Mesendoderm (in vitro differentiated cells): ENCODE data around the gene SELENON.

Source experiments
- DNase-seq: peaks from one replicate; pipeline ENCODE4 v3.0.0; 2013
- H2AK5ac ChIP-seq: 2 replicates; pipeline ENCODE4 v1.6.1; 2013; ENCODE audit warnings: low read length, inconsistent platforms
- H2BK120ac ChIP-seq: 2 replicates; pipeline ENCODE4 v1.6.1; 2013; ENCODE audit warnings: low read depth, mild to moderate bottlenecking, low read length, moderate library complexity, mixed read lengths
- H2BK15ac ChIP-seq: replicated peaks from 2 replicates; pipeline ENCODE4 v1.6.1; 2013; ENCODE audit warnings: low read depth, mild to moderate bottlenecking, moderate library complexity
- H2BK5ac ChIP-seq: 2 replicates; pipeline ENCODE4 v1.6.1; 2013; ENCODE audit warnings: low read length, inconsistent platforms
- H3K18ac ChIP-seq: 2 replicates; pipeline ENCODE4 v1.6.1; 2013; ENCODE audit warnings: mild to moderate bottlenecking, low read length, mixed read lengths
- H3K23ac ChIP-seq: one replicate; pipeline ENCODE4 v1.6.1; 2013; ENCODE audit warnings: low read length
- H3K27ac ChIP-seq: 2 replicates; pipeline ENCODE4 v1.5.1; 2013; ENCODE audit warnings: low read depth, mild to moderate bottlenecking, inconsistent platforms, low read length, moderate library complexity
- H3K27me3 ChIP-seq: 2 replicates; pipeline ENCODE4 v1.6.1; 2013; ENCODE audit warnings: low read length, control low read depth, mild to moderate bottlenecking, inconsistent platforms; ENCODE audit not compliant: insufficient read depth, poor library complexity
- H3K36me3 ChIP-seq: 2 replicates; pipeline ENCODE4 v1.6.1; 2013; ENCODE audit warnings: low read length, inconsistent platforms; ENCODE audit not compliant: control insufficient read depth, insufficient read depth
- H3K4ac ChIP-seq: one replicate; pipeline ENCODE4 v1.6.1; 2013; ENCODE audit warnings: low read depth, mild to moderate bottlenecking, low read length, moderate library complexity
- H3K4me1 ChIP-seq: 2 replicates; pipeline ENCODE4 v1.6.1; 2013; ENCODE audit warnings: low read depth, low read length, inconsistent platforms; ENCODE audit not compliant: control insufficient read depth
- H3K4me2 ChIP-seq: 2 replicates; pipeline ENCODE4 v1.6.1; 2013; ENCODE audit warnings: low read length
- H3K4me3 ChIP-seq: 2 replicates; pipeline ENCODE4 v1.5.1; 2013; ENCODE audit warnings: mild to moderate bottlenecking, low read length
- H3K56ac ChIP-seq: one replicate; pipeline ENCODE4 v1.6.1; 2013; ENCODE audit warnings: low read length
- H3K79me1 ChIP-seq: 2 replicates; pipeline ENCODE4 v1.6.1; 2013; ENCODE audit warnings: low read length, inconsistent platforms
- H3K79me2 ChIP-seq: 2 replicates; pipeline ENCODE4 v1.6.1; 2013; ENCODE audit warnings: mild to moderate bottlenecking, low read length; ENCODE audit not compliant: control insufficient read depth, insufficient read depth
- H3K9ac ChIP-seq: 2 replicates; pipeline ENCODE4 v1.6.1; 2013; ENCODE audit warnings: low read length, inconsistent platforms
- H4K5ac ChIP-seq: one replicate; pipeline ENCODE4 v1.6.1; 2013; ENCODE audit warnings: low read length
- H4K8ac ChIP-seq: one replicate; pipeline ENCODE4 v1.6.1; 2013; ENCODE audit warnings: low read depth, mild to moderate bottlenecking, control low read depth, low read length, moderate library complexity
- WGBS: extraction: QIAGEN DNeasy Blood & Tissue Kit; methylation state at CpG from one replicate; pipeline ENCODE4 v1.1.7; 2013; ENCODE audit warnings: low lambda C conversion rate, missing lambda C conversion rate; ENCODE audit not compliant: insufficient coverage; ENCODE audit errors: extremely low coverage; 5-methylcytosine and 5-hydroxymethylcytosine counted together

SELENON gene

GRCh38 chr1:25793585-25794170, 6.3 kb upstream of the SELENON start:
- Histone ChIP-seq H3K36me3 (no peaks in the 10 kb centered on the region), H2AK5ac (no peak overlapping the region), H3K9ac (no peak overlapping the region), H3K4me3 (no peak overlapping the region), H3K4me1 (no peaks in the 10 kb centered on the region), H3K27ac (no peak overlapping the region), H2BK120ac (no peak overlapping the region), H3K56ac (no peak overlapping the region), H4K5ac (no peak overlapping the region), H3K27me3 (no peaks in the 10 kb centered on the region), H3K18ac (no peak overlapping the region), H3K4ac (no peak overlapping the region), H3K23ac (no peak overlapping the region), H3K79me1 (no peaks in the 10 kb centered on the region), H3K4me2 (no peak overlapping the region), H3K79me2 (no peaks in the 10 kb centered on the region), H4K8ac (no peak overlapping the region), H2BK15ac (no peak overlapping the region), H2BK5ac (no peak overlapping the region)
- no peak for DNase-seq
- WGBS, result no CpG with 5 or more reads among the region's 7 CpGs

GRCh38 chr1:25794325-25794724, 5.7 kb upstream of the SELENON start:
- no peak overlapping the region for H3K18ac ChIP-seq
- no peak overlapping the region for H2AK5ac ChIP-seq
- H3K56ac ChIP-seq, result no peak overlapping the region
- H4K5ac ChIP-seq, result no peak overlapping the region
- no peak overlapping the region for H2BK5ac ChIP-seq
- H3K27ac ChIP-seq, result no peak overlapping the region
- H3K27me3 ChIP-seq, result no peaks in the 10 kb centered on the region
- no peak overlapping the region for H3K4me3 ChIP-seq
- no peaks in the 10 kb centered on the region for H3K4me1 ChIP-seq
- no peaks in the 10 kb centered on the region for H3K79me1 ChIP-seq
- no peak overlapping the region for H4K8ac ChIP-seq
- no peak overlapping the region for H3K23ac ChIP-seq
- H3K9ac ChIP-seq, result no peak overlapping the region
- no peak for DNase-seq
- no CpG with 5 or more reads among the region's 8 CpGs for WGBS
- H2BK120ac ChIP-seq, result no peak overlapping the region
- no peak overlapping the region for H3K4ac ChIP-seq
- no peak overlapping the region for H2BK15ac ChIP-seq
- no peak overlapping the region for H3K4me2 ChIP-seq
- no peaks in the 10 kb centered on the region for H3K79me2 ChIP-seq
- no peaks in the 10 kb centered on the region for H3K36me3 ChIP-seq

- H2BK15ac ChIP-seq, result no peak overlapping the region
- H3K4me3 ChIP-seq, result no peak overlapping the region
- WGBS, result no CpG with 5 or more reads among the region's 2 CpGs
- no peak overlapping the region for H3K18ac ChIP-seq
- H3K4ac ChIP-seq, result no peak overlapping the region
- no peak overlapping the region for H3K56ac ChIP-seq
- H4K8ac ChIP-seq, result no peak overlapping the region
- no peak overlapping the region for H3K9ac ChIP-seq
- H3K79me2 ChIP-seq, result no peaks in the 10 kb centered on the region
- H3K36me3 ChIP-seq, result no peaks in the 10 kb centered on the region
- no peak overlapping the region for H3K23ac ChIP-seq
- no peak overlapping the region for H3K4me2 ChIP-seq
- H4K5ac ChIP-seq, result no peak overlapping the region
- no peak overlapping the region for H3K27ac ChIP-seq
- peaks cover 3% of the 10 kb centered on the region for H3K4me1 ChIP-seq
- H3K27me3 ChIP-seq, result no peaks in the 10 kb centered on the region
- H2BK120ac ChIP-seq, result no peak overlapping the region
- DNase-seq, result no peak
- H2BK5ac ChIP-seq, result no peak overlapping the region
- no peak overlapping the region for H2AK5ac ChIP-seq
- no peaks in the 10 kb centered on the region for H3K79me1 ChIP-seq
These were observed 4.8 kb upstream of the SELENON start for GRCh38 chr1:25795211-25795610.

GRCh38 chr1:25795946-25796810, 3.8 kb upstream of the SELENON start:
- peaks cover 5% of the 10 kb centered on the region for H3K4me1 ChIP-seq
- no peak overlapping the region for H3K4me2 ChIP-seq
- no CpG with 5 or more reads among the region's 22 CpGs for WGBS
- H2BK120ac ChIP-seq, result no peak overlapping the region
- H3K27me3 ChIP-seq, result no peaks in the 10 kb centered on the region
- no peak overlapping the region for H3K23ac ChIP-seq
- no peak overlapping the region for H3K4me3 ChIP-seq
- peaks cover 5% of the 10 kb centered on the region for H3K79me1 ChIP-seq
- no peak overlapping the region for H3K56ac ChIP-seq
- H4K8ac ChIP-seq, result no peak overlapping the region
- no peak overlapping the region for H3K9ac ChIP-seq
- H2BK5ac ChIP-seq, result no peak overlapping the region
- no peak overlapping the region for H3K27ac ChIP-seq
- H4K5ac ChIP-seq, result no peak overlapping the region
- no peak overlapping the region for H3K4ac ChIP-seq
- H2AK5ac ChIP-seq, result no peak overlapping the region
- H3K36me3 ChIP-seq, result no peaks in the 10 kb centered on the region
- no peak overlapping the region for H2BK15ac ChIP-seq
- peak overlapping the region; percentile 16 for H3K18ac ChIP-seq
- DNase-seq, result no peak
- no peaks in the 10 kb centered on the region for H3K79me2 ChIP-seq

GRCh38 chr1:25796811-25797458, 3.1 kb upstream of the SELENON start:
- H3K56ac ChIP-seq, result no peak overlapping the region
- H3K36me3 ChIP-seq, result no peaks in the 10 kb centered on the region
- no peak overlapping the region for H3K4ac ChIP-seq
- H2BK5ac ChIP-seq, result no peak overlapping the region
- peak overlapping the region; percentile 16 for H3K18ac ChIP-seq
- no peak overlapping the region for H2BK120ac ChIP-seq
- H3K79me1 ChIP-seq, result peaks cover 5% of the 10 kb centered on the region
- H3K4me3 ChIP-seq, result no peak overlapping the region
- no peaks in the 10 kb centered on the region for H3K27me3 ChIP-seq
- no peak overlapping the region for H3K27ac ChIP-seq
- no peak overlapping the region for H4K8ac ChIP-seq
- H2BK15ac ChIP-seq, result no peak overlapping the region
- H3K23ac ChIP-seq, result no peak overlapping the region
- peak; percentile 86 for DNase-seq
- WGBS, result no CpG with 5 or more reads among the region's 19 CpGs
- no peak overlapping the region for H3K4me2 ChIP-seq
- H3K4me1 ChIP-seq, result peaks cover 5% of the 10 kb centered on the region
- H3K9ac ChIP-seq, result no peak overlapping the region
- H3K79me2 ChIP-seq, result no peaks in the 10 kb centered on the region
- no peak overlapping the region for H2AK5ac ChIP-seq
- H4K5ac ChIP-seq, result no peak overlapping the region
